ENCODE results near the gene OR2H2.

- TF ChIP-seq CTCF (conservative IDR thresholded peaks at IDR 0.05) (no peak), ZFX (IDR thresholded peaks at IDR 0.05) (no peak)
These were observed 11.5 kb downstream of the OR2H2 start for GRCh38 chr6:29596381-29596900.

All from C4-2B (cell line).